HG02973 (cell line): Measurements from ENCODE around the gene ADCY10.

Experiments used
- ATAC-seq: cut with Tn5 transposase; IDR thresholded peaks from one replicate; pipeline ENCODE4 v1.9.1; 2021; ENCODE audit warnings: moderate library complexity; ENCODE audit not compliant: unreplicated experiment

Gene ADCY10

DNA sequence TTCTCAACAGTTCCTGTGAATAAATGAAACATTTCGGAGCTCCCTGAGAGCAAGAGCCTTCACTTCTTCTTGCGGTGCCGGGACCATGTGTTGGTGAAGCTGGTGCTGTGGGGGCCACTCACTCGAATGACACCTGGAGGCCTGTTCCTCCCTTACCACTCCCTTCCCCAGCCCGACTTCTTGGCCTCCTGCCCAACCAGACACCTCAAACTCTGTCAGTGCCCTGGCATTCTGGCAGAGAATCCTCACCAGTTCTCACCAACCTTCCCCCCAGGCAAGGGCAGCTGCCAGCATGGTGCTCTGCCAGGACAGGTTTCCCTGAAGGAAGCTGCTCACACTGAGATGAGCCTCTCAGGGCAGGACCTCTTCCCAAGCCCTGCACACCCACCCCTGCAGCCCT is 123.8 kb downstream of the ADCY10 start:
- ATAC-seq: no peak

DNA sequence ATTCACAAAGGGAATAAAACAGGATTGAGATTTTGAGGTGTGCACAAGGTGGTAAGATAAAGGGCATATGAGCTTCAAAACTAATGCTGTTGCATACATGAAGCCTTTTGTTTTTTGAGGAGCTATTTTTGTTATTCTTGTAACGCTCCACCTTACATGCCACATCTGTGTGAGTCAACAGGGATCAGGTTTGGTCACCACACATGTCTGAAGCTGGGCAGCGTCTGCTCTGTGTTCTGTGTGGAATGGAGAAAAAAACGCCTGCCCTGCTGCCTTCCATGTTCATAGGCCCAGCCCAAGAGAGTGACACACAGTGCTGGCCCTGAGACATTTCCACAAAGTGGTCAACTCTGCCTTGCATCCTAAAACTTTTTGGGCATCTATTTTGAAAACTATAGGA is 124.4 kb downstream of the ADCY10 start:
- no peak for ATAC-seq

DNA sequence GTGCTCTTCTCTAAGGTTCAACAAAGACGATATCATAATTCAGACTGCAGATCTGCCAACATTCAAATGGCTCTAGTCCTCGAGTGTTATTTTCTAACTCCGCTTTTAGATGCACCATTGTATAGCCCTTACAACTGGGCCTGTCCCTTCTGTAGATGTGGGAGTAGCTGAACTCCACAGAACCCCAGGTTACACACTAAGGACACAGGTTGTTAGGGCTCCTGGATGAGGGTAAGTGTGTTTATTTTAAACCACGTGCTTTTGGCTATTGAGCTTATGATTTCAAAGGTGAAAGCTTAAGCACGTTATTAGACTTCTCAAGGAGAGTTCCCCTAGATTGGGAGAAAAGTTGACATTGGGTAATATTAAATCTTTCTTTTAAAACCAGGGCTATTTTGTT is 127.4 kb downstream of the ADCY10 start:
- no peak for ATAC-seq

DNA sequence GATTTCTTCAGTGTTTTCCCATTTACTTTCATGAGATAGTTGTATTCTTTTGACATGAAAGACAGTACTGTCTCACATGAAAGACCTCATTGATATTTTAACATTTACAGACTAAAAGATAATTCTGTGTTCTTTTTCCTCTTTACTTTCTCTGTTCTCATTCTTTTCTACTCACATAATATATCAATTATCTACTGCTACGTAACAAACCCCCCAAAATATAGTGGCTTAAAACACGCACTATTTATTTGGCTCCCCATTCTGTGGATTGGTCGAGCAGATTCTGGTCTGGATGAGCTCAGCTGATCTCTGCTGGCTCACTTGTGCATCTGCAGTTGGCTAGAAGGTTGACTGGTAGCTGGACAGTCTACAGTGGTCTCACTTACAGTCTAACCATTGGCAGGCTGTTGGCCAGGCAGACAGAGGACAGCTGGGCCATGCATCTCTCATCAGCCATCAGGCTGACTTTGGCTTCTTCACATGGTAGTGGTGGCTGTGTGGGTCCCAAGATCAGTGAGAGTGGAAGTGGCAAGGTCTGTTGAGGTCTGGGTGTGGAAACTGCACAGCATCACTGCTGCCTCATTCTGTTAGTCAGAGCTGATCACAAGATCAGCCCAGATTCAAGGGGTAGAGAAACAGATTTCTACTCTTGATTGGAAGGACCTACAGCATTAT is 128.9 kb downstream of the ADCY10 start:
- ATAC-seq: no peak

DNA sequence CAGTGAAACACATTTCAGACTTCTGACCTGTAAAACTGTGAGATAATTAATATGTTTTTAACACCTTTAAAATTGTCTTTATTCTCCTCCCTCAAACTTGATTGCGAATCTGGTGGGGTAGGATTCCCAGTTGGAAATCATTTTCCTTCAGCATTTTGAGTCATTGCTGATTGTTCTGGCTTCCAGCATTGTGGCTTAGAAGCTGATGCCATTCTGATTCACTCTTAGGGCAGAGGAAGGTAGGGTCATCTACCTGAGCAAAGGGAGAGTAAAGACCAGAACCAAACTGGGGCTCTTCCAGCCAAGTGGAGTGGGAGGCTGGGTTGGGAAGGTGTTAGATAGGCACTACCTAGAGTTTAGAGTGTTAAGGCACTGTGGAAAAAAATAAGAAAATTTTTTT is 131.0 kb downstream of the ADCY10 start:
- ATAC-seq: no peak

DNA sequence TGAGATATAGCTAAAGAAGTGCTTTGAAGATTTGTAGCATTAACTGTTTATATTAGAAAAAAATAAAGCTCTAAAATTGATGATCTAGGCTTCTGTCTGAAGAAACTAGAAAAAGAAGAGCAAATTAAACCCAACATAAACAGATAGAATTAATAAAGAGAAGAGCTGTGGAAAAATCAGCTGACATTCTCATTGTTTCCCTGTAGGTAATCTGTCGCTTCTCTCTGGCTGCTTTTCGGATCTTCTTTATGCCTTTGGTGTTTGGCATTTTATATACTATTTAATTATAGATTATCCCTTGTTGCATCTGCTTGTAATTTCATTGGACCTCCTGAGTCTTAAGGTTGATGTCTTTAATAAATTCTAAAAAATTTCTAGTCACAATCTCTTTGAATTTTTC is 132.4 kb downstream of the ADCY10 start:
- no peak for ATAC-seq

DNA sequence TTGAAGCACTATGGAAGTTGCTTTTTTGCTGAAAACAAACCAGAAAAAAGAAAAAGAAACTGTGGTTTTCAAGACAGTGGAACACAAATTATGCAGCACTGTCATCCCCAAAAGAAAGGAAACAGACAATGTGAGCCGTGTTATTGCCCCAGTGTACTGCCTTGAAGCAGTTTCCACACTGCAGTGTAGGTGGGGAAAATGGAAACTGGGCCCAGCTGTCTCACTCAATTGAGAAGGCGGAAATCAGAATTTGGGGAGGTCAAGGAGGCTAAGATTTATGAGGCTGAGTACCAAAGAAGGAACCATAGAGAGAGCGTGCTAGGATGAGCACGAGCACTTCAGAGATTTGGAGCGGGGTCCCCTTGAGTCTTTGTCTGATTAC is 136.7 kb downstream of the ADCY10 start:
- ATAC-seq: no peak

DNA sequence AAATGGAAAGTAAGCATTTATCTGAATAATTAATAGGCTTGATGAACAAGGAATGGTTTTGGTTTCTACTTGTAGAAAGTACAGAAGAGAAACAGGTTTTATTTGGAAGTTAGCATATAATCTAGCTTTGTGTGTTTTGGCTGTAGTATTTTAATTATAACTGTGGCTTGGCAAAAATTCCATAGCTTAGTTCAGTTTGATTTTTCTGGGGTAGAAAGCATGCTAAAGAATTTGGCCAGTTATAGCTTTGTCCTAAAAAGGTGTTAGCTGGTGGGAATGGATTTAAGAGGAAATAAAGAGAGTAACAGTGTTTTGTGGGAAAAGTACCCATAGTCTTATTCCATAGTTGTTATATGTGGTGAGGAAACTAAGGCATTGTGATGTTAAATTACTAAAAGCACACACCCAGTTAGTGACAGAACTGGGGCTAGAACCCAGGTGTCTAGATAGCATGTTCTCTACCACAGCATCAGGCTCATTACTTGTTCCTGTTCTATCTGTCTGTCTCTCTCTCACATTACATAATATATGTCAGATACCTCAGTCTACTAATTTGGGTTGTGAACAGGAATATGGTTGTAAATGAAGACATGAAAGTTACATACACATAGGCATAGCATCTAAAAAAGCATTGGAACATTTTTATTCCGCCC is 137.2 kb downstream of the ADCY10 start:
- no peak for ATAC-seq

DNA sequence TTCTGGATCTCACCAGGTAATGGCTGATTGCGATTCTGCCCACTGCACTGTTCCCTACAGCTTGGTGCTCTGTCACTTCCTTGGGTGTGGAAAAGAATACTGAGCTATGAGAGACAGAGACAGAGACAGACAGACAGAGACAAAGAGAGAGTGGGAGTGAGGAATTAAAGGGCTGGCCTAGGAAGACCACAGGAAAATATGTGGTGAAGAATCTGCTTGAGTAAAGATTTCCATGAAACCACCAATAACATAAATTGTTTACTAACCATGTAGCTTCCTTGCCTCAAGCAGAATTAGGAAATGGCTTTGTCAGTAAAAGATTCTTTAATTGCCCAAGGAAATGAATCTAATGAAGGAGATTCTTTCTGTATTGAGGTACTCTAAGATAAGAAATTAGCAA is 137.8 kb downstream of the ADCY10 start:
- no peak for ATAC-seq

DNA sequence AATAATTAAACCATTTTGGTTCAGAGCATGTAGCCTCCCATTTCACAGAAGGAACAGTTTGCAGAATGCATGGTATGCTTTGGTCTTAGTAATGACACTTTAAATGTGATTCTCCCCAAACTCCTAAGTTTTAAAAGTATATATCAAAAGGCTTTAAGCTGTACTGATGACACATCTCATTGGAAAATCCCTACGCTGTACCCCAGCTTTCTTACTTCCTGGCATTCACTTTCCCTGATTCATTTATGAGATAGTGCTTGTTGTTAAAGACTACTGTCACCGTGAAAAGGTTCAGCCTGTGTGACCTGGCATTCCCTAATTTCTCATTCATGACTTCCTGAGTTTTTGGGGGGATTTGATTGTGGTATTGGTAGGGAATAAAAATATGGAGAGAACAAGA is 138.8 kb downstream of the ADCY10 start:
- no peak for ATAC-seq

DNA sequence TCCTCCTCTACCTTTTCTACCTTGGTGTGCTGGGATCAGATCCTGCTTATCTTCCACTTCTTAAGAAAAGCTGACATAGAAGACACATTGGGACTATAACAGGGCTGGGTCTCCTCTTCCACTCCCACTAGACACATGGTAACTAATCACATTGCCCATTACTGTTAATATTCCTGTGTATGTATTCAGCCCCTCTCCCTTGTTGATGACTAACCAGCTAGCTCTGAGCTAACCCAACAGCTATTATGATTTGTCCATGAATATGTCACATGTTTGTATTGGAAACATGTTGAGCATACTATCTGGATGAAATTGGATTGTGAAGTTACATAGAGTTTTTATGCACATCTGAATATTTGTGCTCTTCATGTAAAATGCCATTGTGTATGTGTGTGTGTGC is 139.2 kb downstream of the ADCY10 start:
- no peak for ATAC-seq

DNA sequence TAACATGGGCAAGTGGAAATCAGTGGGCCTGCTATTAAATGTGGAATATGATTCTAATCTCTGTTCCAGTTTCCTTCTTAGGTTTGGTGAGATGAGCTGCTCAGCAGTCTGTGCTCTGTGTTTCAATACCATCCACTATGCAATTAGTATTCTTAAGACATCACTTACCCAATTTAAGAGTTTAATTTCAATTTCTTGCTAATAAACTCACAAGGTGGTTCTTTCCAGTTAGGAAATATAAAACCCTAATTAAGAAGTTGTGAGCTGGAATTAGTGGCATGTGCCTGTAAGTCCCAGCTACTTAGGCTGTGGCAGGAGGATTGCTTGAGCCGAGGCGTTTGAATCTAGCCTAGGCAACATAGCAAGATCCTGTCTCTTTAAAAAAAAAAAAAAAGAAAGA is 140.4 kb downstream of the ADCY10 start:
- no peak for ATAC-seq

DNA sequence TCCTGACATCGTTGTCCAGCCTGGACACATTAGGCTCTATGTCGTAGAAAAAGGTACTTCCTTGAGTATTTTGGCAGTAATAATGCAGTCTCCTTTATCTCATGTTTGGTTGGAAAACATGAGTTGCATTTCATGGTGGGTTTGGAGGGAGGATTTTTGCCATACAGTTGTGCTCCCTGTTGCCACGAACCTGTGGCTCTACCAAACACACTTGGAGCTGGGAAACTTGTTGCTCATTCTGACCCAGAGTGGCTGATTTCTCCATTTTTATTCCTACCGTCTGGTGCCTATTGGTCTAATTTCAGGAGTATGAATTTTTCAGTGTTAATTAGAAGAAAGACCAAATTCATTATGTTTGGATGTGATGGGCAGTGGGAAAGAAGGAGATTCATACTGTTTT is 141.5 kb downstream of the ADCY10 start:
- no peak for ATAC-seq

DNA sequence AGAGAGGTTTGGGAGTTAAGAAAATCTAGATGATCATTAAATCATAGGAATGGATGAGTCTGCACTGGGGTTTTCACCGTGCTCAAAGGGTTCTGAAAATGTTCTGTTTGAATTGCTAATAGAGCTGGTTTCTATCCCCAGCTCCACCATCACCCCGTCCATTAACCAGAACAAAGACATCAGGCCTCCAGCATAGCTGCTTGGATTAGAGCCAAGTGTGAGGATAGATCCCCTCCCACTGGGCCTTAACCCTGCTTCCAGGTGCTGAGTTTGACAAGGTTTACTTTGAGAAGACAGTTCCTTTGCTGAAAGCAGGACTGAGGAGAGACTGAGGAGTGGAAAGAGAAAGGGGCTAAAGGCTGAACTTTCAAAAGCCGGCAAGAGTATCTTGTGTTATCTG is 143.8 kb downstream of the ADCY10 start:
- no peak for ATAC-seq

DNA sequence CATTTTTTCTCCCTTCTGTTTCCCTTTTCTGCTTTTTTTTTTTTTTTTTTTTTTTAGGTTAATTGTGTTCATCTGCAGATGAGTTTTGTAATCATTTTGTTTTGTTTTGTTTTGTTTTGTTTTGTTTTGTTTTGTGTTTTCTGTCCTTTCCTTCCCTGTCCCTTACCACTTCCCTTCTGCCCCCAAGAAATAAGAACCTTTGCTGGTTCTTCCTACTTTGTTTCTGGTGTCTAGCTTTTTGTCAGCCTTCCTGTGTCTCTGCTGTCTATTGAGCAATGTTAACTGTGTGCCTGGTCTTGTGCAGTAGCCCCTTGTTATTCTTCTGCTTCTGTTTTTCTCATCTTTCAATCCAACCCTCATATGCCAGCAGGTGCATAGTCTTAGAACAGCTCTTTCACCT is 146.2 kb downstream of the ADCY10 start:
- no peak for ATAC-seq

DNA sequence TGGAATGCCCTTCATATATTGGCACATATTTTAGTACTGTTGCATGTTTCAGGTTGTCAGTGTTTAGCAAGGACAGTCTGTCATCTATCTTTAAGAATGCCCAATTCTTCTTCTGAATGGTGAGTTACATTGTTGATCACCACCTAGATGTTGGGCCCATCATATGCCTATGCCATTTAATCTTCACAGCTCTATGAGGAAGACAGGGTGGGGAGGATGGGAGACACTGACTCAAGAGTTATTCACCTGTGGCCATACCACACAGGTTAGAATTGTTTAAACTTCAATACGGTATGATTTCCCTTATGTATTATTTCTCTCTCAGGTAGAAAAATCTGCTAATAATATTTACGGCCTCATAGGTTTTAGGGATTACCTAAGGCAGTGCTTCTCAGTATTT is 147.4 kb downstream of the ADCY10 start:
- ATAC-seq: no peak

DNA sequence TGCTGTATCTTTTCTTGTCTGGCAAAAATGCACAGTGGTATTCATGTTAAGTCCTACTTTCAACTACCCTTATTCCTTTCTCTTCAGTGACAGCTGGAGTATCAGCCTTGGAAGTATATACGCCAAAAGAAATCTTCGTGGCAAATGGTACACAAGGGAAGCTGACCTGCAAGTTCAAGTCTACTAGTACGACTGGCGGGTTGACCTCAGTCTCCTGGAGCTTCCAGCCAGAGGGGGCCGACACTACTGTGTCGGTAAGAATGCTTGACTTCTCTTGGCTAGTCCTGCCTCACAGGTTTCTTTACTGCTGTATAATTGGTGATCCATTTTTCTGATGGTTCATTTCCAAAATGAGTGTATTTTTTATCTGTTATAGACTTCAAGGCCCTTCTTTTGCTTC is 148.4 kb downstream of the ADCY10 start:
- ATAC-seq: no peak

DNA sequence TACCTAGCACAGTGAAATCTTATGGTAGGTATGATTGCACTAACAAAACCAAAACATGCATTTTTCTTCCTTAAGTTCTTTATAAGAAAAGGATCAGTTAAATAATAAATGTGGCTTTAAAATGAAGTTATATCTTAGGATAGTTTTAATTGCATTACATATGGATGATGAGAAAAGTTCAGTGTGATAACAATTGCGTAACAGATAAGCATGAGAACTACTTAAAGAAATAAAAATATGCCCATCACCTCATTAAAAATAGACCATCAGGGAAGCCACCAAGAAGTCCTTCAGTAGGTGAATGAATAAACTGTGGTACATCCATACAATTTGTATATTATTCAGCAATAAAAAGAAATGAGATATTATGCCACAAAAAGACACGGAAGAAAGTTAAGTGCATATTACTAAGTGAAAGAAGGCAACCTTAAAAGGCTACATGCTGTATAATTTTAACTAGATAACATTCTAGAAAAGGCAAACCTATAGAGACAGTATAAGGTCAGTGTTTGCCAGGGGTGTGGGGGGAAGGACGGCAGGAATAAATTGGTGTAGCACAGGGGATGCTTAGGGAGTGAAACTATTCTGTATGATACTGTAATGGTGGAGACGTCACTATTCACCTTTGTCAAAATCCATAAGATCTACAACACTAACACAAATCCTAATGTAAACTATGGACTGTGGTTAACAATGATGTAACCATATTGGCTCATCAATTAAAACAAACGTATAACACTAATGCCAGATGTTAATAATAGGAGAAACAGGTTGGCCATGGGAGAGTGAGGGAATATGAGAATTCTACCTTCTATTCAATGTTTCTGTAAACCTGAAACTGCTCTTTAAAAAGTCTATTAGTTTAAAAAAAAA is 149.2 kb downstream of the ADCY10 start:
- ATAC-seq: no peak

DNA sequence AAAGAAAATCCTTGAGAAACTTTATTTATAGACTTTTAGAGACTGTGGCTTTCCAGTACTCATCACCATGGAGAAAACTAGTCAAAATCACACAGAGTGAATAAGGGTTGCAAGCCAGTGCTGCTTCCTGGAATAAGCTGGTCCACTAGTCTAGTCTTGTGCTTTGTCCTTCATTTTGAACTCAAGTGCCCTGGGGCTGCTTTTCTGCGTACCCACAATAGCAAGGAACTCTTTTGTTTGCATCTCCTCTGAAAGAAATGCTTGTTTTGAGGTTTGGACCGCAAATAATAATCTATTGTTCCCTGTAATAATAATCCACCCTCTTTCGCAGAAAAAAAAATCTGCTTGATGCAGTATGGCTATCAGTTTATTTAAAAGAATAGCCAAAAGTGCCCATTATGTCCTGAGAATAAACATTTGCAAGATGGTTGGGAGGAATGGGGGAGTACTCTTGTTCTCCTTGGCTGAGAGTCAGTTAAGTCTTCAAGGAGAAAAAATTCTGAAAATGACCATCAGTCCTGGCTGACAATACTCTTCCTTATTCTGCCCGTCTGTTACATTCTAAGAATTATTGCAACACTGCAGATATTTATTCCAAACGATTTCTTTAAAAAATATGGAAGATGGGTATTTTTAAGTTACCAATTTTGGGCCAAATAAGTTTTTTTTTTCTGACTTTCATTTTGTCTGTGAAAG is 150.3 kb downstream of the ADCY10 start:
- ATAC-seq: no peak

DNA sequence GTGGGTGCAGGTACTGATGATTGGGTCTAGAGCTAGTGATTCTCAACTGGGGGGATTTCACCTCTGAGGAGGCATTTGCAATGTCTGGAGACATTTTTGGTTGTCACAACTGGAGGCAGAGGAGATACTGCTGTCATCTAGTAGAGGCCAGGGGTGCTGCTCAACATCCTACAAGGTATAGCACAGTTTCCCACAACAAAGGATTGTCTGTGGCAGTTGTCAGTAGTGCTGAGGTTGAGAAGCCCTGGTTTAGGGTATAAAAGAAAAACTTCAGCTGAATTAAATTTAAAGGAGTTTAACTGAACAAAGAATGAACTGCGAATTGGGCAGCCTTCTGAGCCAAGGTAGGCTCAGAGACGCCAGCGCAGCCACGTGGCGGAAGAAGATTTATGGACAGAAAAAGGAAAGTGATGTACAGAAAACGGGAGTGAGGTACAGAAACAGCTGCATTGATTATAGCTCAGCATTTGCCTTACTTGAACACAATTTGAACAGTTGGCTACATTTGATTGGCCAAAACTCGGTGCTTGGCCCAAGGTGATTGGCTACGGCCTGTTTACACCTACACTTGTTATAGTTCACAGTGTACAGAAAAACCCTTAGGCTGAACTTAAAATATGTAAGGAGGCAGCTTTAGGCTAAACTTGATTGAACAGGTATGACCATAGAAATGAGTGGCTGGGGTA is 151.7 kb downstream of the ADCY10 start:
- ATAC-seq: no peak

DNA sequence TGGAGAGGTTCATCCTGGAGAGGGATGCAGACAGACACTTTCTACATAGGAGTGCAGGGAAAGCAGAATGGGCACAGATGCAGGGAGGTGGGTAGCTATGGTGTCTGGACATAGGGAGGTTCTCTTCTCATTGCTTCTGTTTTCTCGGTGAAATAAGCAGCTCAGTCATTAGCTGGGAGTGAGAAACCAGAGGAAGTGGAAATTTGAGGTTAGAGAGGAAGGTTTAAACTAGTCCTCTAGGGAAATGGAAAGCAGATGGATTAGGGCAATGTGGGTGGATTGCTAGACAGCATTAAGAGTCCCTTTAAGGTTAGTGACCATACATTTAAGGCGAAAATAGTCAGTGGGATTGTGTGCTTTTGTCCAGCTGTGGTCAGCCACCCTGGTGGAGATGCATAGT is 152.5 kb downstream of the ADCY10 start:
- no peak for ATAC-seq
